GM12872 (cell line): ENCODE data around the gene LSM7.

Source experiments
- CTCF ChIP-seq: IDR thresholded peaks from 3 replicates; pipeline ENCODE4 v1.5.1; 2011; ENCODE audit warnings: low read depth, mild to moderate bottlenecking, low read length, moderate library complexity; ENCODE audit not compliant: insufficient read depth

Gene LSM7

GRCh38 chr19:2306971-2307370, 21.4 kb downstream of the LSM7 start:
- TF ChIP-seq CTCF = no peak

GRCh38 chr19:2306281-2306806, 22.0 kb downstream of the LSM7 start:
- TF ChIP-seq CTCF = no peak

- TF ChIP-seq CTCF = no peak
Measured at GRCh38 chr19:2305452-2306280, 22.7 kb downstream of the LSM7 start.

DNA sequence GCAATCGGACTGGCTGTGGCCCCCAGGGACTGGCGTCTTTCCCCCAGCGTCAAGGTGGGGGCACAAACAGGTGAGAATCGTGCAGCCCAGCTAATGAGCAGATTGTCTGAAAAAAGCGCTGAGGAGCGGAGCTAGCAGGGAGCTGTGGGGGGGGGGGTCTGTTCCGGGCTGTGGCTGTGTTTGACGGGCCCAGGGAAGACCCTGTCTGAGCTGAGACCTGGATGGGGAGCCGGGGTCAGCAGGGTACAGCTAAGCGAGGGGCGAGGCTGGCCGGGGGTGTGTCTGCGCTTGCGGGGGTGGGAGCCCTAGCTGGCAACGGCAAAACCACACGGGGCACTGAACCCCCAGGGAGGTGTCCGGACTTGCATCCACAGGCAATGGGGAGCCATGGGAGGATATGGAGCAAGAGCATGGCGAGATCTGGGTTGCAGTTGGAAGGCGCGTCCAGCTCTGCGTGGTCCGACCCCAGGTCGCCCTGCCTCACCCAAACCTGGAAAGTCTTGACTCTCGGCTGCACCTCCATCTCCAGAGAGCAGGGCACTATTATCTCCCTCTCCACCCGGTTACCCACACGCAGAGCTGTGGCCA, 25.1 kb downstream of the LSM7 start:
- TF ChIP-seq CTCF = no peak

GRCh38 chr19:2302319-2303210, 25.8 kb downstream of the LSM7 start:
- no peak for TF ChIP-seq CTCF

DNA sequence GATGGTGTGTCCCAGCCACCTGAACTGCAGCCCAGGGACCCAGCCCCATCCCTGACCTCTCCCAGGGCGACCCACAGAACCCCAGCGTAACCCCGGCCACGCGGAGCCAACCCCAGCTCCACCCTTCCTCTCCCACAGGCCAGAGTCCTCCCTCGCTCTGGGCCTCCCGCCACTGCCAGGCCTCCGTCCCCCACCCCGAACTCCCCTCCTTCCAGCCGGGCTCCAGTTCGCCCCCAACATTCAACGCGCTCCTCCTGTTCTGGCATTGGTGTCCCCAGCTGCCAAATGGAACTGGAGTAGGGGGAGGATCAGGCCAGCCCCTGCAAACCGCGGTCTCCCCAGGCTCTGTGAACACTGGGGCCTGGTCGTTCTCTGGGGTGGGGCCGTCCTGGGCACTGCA, 27.9 kb downstream of the LSM7 start:
- no peak for TF ChIP-seq CTCF

DNA sequence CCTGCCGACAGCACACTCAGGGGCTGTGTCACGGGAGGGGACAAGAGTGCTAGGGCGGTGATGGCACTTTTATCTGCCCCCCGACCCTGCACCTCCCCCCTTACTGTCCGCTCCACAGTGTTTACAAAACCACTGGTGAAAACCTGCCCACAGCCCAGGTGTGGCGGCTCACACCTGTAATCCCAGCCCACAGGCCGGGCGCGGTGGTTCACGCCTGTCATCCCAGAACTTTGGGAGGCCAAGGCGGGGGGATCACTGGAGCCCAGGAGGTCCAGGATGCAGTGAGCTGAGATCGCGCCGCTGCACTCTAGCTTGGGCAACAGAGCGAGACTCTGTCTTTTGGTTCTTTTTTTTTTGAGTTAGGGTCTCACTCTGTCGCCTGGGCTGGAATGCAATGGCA, 32.2 kb downstream of the LSM7 start:
- TF ChIP-seq CTCF = no peak
